Panc1 (cell line): Measurements from ENCODE around the gene HOXA7. TPM values are rescaled to one million over a fixed set of nuclear protein-coding genes. Genes with fewer than 3 reads are reported as not detected.

Source experiments
- ATAC-seq: fragments of 200-7000 bp; cut with Tn5 transposase; 2 replicates; pipeline ENCODE4 v1.9.1; 2020; ENCODE audit warnings: mild to moderate bottlenecking, moderate library complexity
- BruUV-seq: library from RNA; stranded (reverse); fragments of 400-500 nt; replicated peaks from 2 replicates; lab custom pipeline; 2021; lab: Mats Ljungman, UMichigan
- CTCF ChIA-PET: fragments of 300-600 bp; sonication (Branson Sonifier 250); formaldehyde crosslinking; loops from one replicate; lab custom pipeline; 2022; ENCODE audit warnings: antibody characterized with exemption; lab: Charles Lee
- POLR2A ChIA-PET: fragments of 300-600 bp; sonication (Branson Sonifier 250); formaldehyde crosslinking; loops from one replicate; lab custom pipeline; 2022; ENCODE audit warnings: antibody characterized with exemption; lab: Charles Lee
- DNase-seq: peaks from one replicate; pipeline ENCODE4 v3.0.0-alpha.2; 2010; ENCODE audit warnings: low read depth, low spot score
- H3K27ac ChIP-seq: 2 replicates; pipeline ENCODE4 v1.5.1; 2011; ENCODE audit warnings: mild to moderate bottlenecking, low read length, inconsistent platforms
- H3K27me3 ChIP-seq: fragments of 200-500 bp; sonication (Bioruptor generic); 2 replicates; pipeline ENCODE4 v1.6.0; 2014; ENCODE audit warnings: low read length, inconsistent platforms; ENCODE audit not compliant: control insufficient read depth, insufficient read depth
- H3K36me3 ChIP-seq: fragments of 200-500 bp; sonication (Bioruptor generic); 2 replicates; pipeline ENCODE4 v1.5.1; 2014; ENCODE audit warnings: inconsistent platforms, mild to moderate bottlenecking, low read length, moderate library complexity; ENCODE audit not compliant: control insufficient read depth, insufficient read depth
- H3K4me1 ChIP-seq: 2 replicates; pipeline ENCODE4 v1.5.1; 2011; ENCODE audit warnings: inconsistent platforms, mild to moderate bottlenecking, low read length, moderate library complexity; ENCODE audit not compliant: control insufficient read depth, insufficient read depth
- H3K4me3 ChIP-seq, 2 experiments: 2 replicates each; pipeline ENCODE4 v1.5.1; 2011 to 2012; ENCODE audit warnings: low read depth in 2 of 2, low read length in 2 of 2, mild to moderate bottlenecking in 2 of 2, inconsistent platforms in 1 of 2, moderate library complexity in 1 of 2
- H3K9me3 ChIP-seq: fragments of 200-500 bp; sonication (Bioruptor generic); 2 replicates; pipeline ENCODE4 v1.5.1; 2014; ENCODE audit warnings: low read depth, mild to moderate bottlenecking, inconsistent platforms, low read length, moderate library complexity; ENCODE audit not compliant: control insufficient read depth, insufficient read depth
- CTCF ChIP-seq: fragments of 450-650 bp; IDR thresholded peaks from 2 replicates; pipeline ENCODE4 v1.5.1; 2017; ENCODE audit warnings: mild to moderate bottlenecking
- POLR2AphosphoS5 ChIP-seq: IDR thresholded peaks from 2 replicates; pipeline ENCODE4 v1.6.1; 2012; ENCODE audit warnings: mild to moderate bottlenecking, low read depth, low read length, moderate library complexity
- REST ChIP-seq, 2 experiments: IDR thresholded peaks; 2 replicates each; pipeline ENCODE4 v1.6.1; 2011 to 2012; ENCODE audit warnings: low read depth in 2 of 2, control low read depth in 1 of 2, low read length in 1 of 2, mild to moderate bottlenecking in 1 of 2, moderate library complexity in 1 of 2; ENCODE audit not compliant: insufficient read depth in 1 of 2
- SIN3A ChIP-seq: IDR thresholded peaks from 2 replicates; pipeline ENCODE4 v1.6.1; 2012; ENCODE audit warnings: low read depth, mild to moderate bottlenecking, low read length, moderate library complexity, borderline replicate concordance; ENCODE audit not compliant: insufficient read depth
- TCF7L2 ChIP-seq: IDR thresholded peaks from 2 replicates; pipeline ENCODE4 v1.6.1; 2011; ENCODE audit warnings: mild to moderate bottlenecking, low read depth, low read length, inconsistent platforms
- in situ Hi-C: cut with HindIII; loops from 2 replicates; pipeline ENCODE4 v1.10.0; 2016; ENCODE audit warnings: low sequenced_read_pairs, low pct_unique_long_range_greater_than_20kb
- intact Hi-C: fragments of 100-400 bp; cut with micrococcal nuclease; formaldehyde crosslinking; loops from one replicate; pipeline ENCODE4 v1.10.0; 2022; ENCODE audit not compliant: unreplicated experiment
- total RNA-seq: library from RNA; stranded (reverse); gene quantifications from one replicate; pipeline ENCODE4 v1.2.1, GENCODE V29; 2021; ENCODE audit not compliant: unreplicated experiment

The HOXA7 gene
- total RNA-seq, 1 experiment from 2014 or later, result not detected

GRCh38 chr7:27159266-27160144 lies 3.0 kb upstream of the HOXA7 start:
- POLR2A ChIA-PET, result interaction anchor here (0.6 kb wide), 1 partner anchor 167 kb away, joined by 5 read pairs; no protein-coding TSS in a partner anchor
- no peak for DNase-seq
- no TSS peak for BruUV-seq
- intact Hi-C loops (loop anchor here (2.0 to 5.0 kb wide), 2 partner anchors 477 to 782 kb away; no protein-coding TSS in a partner anchor), in situ Hi-C loops (no loop called here)
- H3K27ac ChIP-seq, result no peak overlapping the region
- H3K27me3 ChIP-seq, result no peaks in the 10 kb centered on the region
- TF ChIP-seq TCF7L2, result no peak
- no peak for TF ChIP-seq POLR2AphosphoS5
- TF ChIP-seq CTCF, result no peak
- no peak for TF ChIP-seq SIN3A
- no peak for TF ChIP-seq REST (IDR thresholded peaks at IDR 0.05; ENCODE audit: insufficient read depth in 1 of 2, low read depth in 2 of 2, low read length in 1 of 2)
- H3K4me3 ChIP-seq, result no peak overlapping the region
- CTCF ChIA-PET, result interaction anchor here (0.5 to 1.2 kb wide), 3 partner anchors 316 to 866 kb away, joined by 3 to 4 read pairs (median 3); no protein-coding TSS in a partner anchor
- H3K36me3 ChIP-seq, result no peaks in the 10 kb centered on the region; the same call in 1 of the 2 replicates
- H3K9me3 ChIP-seq, result no peaks in the 10 kb centered on the region
- no peak for ATAC-seq
- 0 out of 2 replicates have a peak, but pooled peaks cover 3% of the 10 kb centered on the region for H3K4me1 ChIP-seq

- no peak overlapping the region for H3K27ac ChIP-seq
- 0 out of 2 replicates have a peak, but pooled peaks cover 3% of the 10 kb centered on the region for H3K4me1 ChIP-seq
- TF ChIP-seq POLR2AphosphoS5 (no peak), TCF7L2 (no peak), REST (IDR thresholded peaks at IDR 0.05; ENCODE audit: insufficient read depth in 1 of 2, low read depth in 2 of 2, low read length in 1 of 2) (no peak), CTCF (no peak), SIN3A (no peak)
- POLR2A ChIA-PET, result no interaction called here
- H3K4me3 ChIP-seq, result no peak overlapping the region
- H3K27me3 ChIP-seq, result no peaks in the 10 kb centered on the region
- no peaks in the 10 kb centered on the region for H3K9me3 ChIP-seq
- intact Hi-C loops, result no loop called here
- in situ Hi-C loops, result no loop called here
- no peak for ATAC-seq
- no peaks in the 10 kb centered on the region; the same call in 1 of the 2 replicates for H3K36me3 ChIP-seq
- CTCF ChIA-PET, result interaction anchor here (0.5 to 1.2 kb wide), 3 partner anchors 315 to 629 kb away, joined by 3 to 4 read pairs (median 3); no protein-coding TSS in a partner anchor
- no peak for DNase-seq
- no TSS peak for BruUV-seq
These were observed 2.2 kb upstream of the HOXA7 start for GRCh38 chr7:27158436-27159265.
